ENCODE data around the gene NFKB1.

Gene NFKB1

DNA sequence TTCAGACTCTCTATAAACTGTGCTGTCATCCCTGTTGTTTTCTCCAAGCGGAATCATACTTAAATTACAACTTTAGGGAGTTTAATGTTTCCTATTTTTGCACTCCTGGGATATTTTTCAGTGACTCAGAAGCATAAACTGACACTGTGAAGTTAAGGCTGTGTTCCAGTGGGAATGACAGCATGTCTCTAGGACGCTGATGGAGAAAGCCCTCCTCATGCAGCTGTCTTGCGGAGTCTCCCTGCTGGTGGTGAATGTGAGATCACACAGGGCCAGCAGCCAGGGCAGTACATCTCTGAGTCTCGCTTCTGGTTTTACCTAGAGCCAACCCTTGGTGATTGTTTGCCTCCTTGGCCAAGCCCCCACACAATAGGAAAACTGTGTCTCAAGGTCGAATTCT lies 53.3 kb downstream of the NFKB1 start:
- no CpG with 5 or more reads among the region's 5 CpGs for WGBS (ENCODE audit: extremely low coverage, insufficient coverage, insufficient read length)
- Histone ChIP-seq H3K4me1 (ENCODE audit: control insufficient read depth in 1 of 2, insufficient read depth in 2 of 2, low read length in 2 of 2) (peaks cover 0 to 4% of the 10 kb centered on the region in 2 experiments), H3K27me3 (ENCODE audit: insufficient read depth, low read length) (no peaks in the 10 kb centered on the region), H2BK120ac (ENCODE audit: insufficient read depth, low read length, poor library complexity) (no peak overlapping the region), H3K23ac (ENCODE audit: low read length) (no peak overlapping the region), H4K8ac (ENCODE audit: low read depth, low read length) (no peak overlapping the region), H3K14ac (ENCODE audit: low read length) (no peak overlapping the region), H2BK5ac (ENCODE audit: low read depth, low read length, poor library complexity) (no peak overlapping the region), H2AFZ (ENCODE audit: insufficient read depth, low read length, poor library complexity) (no peak overlapping the region), H3K9ac (ENCODE audit: low read length) (no peak overlapping the region), H3K4me2 (ENCODE audit: low read length) (no peak overlapping the region), H2AK5ac (ENCODE audit: low read length) (no peak overlapping the region), H3K4ac (ENCODE audit: low read depth, low read length) (no peak overlapping the region), H4K12ac (ENCODE audit: low read depth, low read length) (no peak overlapping the region), H4K91ac (ENCODE audit: low read depth, low read length) (no peak overlapping the region), H3K79me1 (ENCODE audit: low read length) (no peaks in the 10 kb centered on the region), H3K79me2 (ENCODE audit: control insufficient read depth, insufficient read depth, low read length, poor library complexity) (no peaks in the 10 kb centered on the region), H3K9me3 (ENCODE audit: insufficient read depth, low read depth, low read length) (no peaks in the 10 kb centered on the region), H2BK12ac (ENCODE audit: low read length) (no peak overlapping the region), H3K36me3 (ENCODE audit: control insufficient read depth in 1 of 2, insufficient read depth in 2 of 2, low read length in 2 of 2) (peaks cover 0 to 1% of the 10 kb centered on the region in 2 experiments), H3K18ac (ENCODE audit: low read length) (no peak overlapping the region), H3K4me3 (ENCODE audit: low read depth, low read length) (no peak overlapping the region), H3K27ac (ENCODE audit: low read depth, low read length) (no peak overlapping the region)
- DNase-seq: peak; percentile 65 to 78

DNA sequence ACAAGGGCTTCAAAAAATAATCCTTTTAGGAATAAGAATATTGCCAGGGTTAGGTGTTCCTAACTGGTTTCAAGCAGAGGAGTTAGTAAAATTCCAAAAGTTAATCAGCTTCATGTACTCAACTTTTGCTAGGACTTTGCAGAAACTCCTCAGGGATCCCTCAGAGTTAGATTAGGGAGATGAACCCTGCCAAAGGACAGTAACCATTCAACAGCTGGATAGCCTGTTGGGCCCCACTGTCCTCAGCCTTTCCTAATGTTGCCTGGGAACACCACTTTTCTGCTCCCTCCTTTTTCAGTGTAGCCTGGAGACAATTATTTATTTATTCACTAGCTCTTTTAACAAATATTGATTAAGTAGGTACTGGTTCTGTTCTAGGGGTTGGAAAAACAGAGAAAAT lies 53.8 kb downstream of the NFKB1 start:
- H3K14ac ChIP-seq (ENCODE audit: low read length): no peak overlapping the region
- no peak overlapping the region for H3K27ac ChIP-seq (ENCODE audit: low read depth, low read length)
- H3K23ac ChIP-seq (ENCODE audit: low read length): no peak overlapping the region
- H2BK120ac ChIP-seq (ENCODE audit: insufficient read depth, low read length, poor library complexity): no peak overlapping the region
- H3K79me1 ChIP-seq (ENCODE audit: low read length): no peaks in the 10 kb centered on the region
- no peaks in the 10 kb centered on the region for H3K36me3 ChIP-seq (ENCODE audit: control insufficient read depth in 1 of 2, insufficient read depth in 2 of 2, low read length in 2 of 2)
- DNase-seq: no peak
- H2AK5ac ChIP-seq (ENCODE audit: low read length): no peak overlapping the region
- H4K91ac ChIP-seq (ENCODE audit: low read depth, low read length): no peak overlapping the region
- H3K9me3 ChIP-seq (ENCODE audit: insufficient read depth, low read depth, low read length): no peaks in the 10 kb centered on the region
- H3K4me2 ChIP-seq (ENCODE audit: low read length): no peak overlapping the region
- H4K12ac ChIP-seq (ENCODE audit: low read depth, low read length): no peak overlapping the region
- H2AFZ ChIP-seq (ENCODE audit: insufficient read depth, low read length, poor library complexity): no peak overlapping the region
- no peak overlapping the region for H2BK5ac ChIP-seq (ENCODE audit: low read depth, low read length, poor library complexity)
- H2BK12ac ChIP-seq (ENCODE audit: low read length): no peak overlapping the region
- no peak overlapping the region for H3K18ac ChIP-seq (ENCODE audit: low read length)
- H3K4me1 ChIP-seq (ENCODE audit: control insufficient read depth in 1 of 2, insufficient read depth in 2 of 2, low read length in 2 of 2): peaks cover 0 to 4% of the 10 kb centered on the region in 2 experiments
- no peak overlapping the region for H3K9ac ChIP-seq (ENCODE audit: low read length)
- no peaks in the 10 kb centered on the region for H3K79me2 ChIP-seq (ENCODE audit: control insufficient read depth, insufficient read depth, low read length, poor library complexity)
- no peak overlapping the region for H4K8ac ChIP-seq (ENCODE audit: low read depth, low read length)
- H3K4ac ChIP-seq (ENCODE audit: low read depth, low read length): no peak overlapping the region
- H3K27me3 ChIP-seq (ENCODE audit: insufficient read depth, low read length): no peaks in the 10 kb centered on the region
- H3K4me3 ChIP-seq (ENCODE audit: low read depth, low read length): no peak overlapping the region

DNA sequence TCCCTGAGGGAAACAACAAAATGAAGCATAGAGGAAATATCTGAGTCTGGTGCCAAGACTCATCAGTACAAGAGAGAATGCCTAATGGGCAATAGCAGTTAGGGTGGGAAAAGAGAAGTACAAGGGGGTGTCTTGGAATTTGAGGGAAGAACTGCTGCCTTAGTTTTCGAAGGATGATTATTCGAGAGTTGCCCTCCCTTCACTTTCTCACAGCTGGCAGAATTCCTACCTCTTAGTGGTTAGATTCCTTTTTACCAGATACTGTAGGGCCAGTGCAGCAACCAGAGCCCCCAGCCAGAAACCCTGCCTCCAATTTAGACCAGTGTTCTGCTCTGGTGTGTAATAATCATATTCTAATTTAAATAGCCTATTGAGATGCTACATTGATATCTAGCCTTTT lies 56.5 kb downstream of the NFKB1 start:
- Histone ChIP-seq H4K12ac (ENCODE audit: low read depth, low read length) (no peak overlapping the region), H3K14ac (ENCODE audit: low read length) (no peak overlapping the region), H3K27ac (ENCODE audit: low read depth, low read length) (no peak overlapping the region), H2BK120ac (ENCODE audit: insufficient read depth, low read length, poor library complexity) (no peak overlapping the region), H3K79me2 (ENCODE audit: control insufficient read depth, insufficient read depth, low read length, poor library complexity) (no peaks in the 10 kb centered on the region), H3K27me3 (ENCODE audit: insufficient read depth, low read length) (no peaks in the 10 kb centered on the region), H3K23ac (ENCODE audit: low read length) (no peak overlapping the region), H2AK5ac (ENCODE audit: low read length) (no peak overlapping the region), H3K4me2 (ENCODE audit: low read length) (no peak overlapping the region), H4K8ac (ENCODE audit: low read depth, low read length) (no peak overlapping the region), H2BK12ac (ENCODE audit: low read length) (no peak overlapping the region), H3K18ac (ENCODE audit: low read length) (no peak overlapping the region), H3K4me3 (ENCODE audit: low read depth, low read length) (no peak overlapping the region), H2AFZ (ENCODE audit: insufficient read depth, low read length, poor library complexity) (no peak overlapping the region), H3K4me1 (ENCODE audit: control insufficient read depth in 1 of 2, insufficient read depth in 2 of 2, low read length in 2 of 2) (no peaks in the 10 kb centered on the region), H3K4ac (ENCODE audit: low read depth, low read length) (no peak overlapping the region), H3K79me1 (ENCODE audit: low read length) (no peaks in the 10 kb centered on the region), H4K91ac (ENCODE audit: low read depth, low read length) (no peak overlapping the region), H3K9me3 (ENCODE audit: insufficient read depth, low read depth, low read length) (no peaks in the 10 kb centered on the region), H3K9ac (ENCODE audit: low read length) (no peak overlapping the region), H2BK5ac (ENCODE audit: low read depth, low read length, poor library complexity) (no peak overlapping the region), H3K36me3 (ENCODE audit: control insufficient read depth in 1 of 2, insufficient read depth in 2 of 2, low read length in 2 of 2) (peaks cover 0 to 1% of the 10 kb centered on the region in 2 experiments)
- no CpG with 5 or more reads among the region's 2 CpGs for WGBS (ENCODE audit: extremely low coverage, insufficient coverage, insufficient read length)
- DNase-seq: no peak

DNA sequence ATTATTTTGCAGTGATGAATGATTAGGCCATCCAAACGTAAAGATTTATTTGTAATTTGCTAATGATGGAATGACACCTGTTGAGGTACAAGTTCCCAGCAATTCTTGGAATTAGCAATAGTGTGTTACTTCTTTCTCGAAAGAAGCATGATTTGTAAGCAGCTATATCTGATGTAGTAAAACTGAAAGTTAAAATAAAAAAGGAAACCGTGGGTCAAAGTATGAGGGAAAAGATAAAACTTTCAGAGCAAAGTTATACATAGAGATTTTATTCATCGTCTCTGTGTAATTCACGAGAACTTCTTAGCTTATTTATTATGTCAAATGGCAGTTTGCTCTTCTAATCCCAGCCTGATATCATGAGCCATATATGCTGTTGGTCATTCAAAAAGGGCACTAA lies 59.0 kb downstream of the NFKB1 start:
- no peak overlapping the region for H2AK5ac ChIP-seq (ENCODE audit: low read length)
- H3K18ac ChIP-seq (ENCODE audit: low read length): no peak overlapping the region
- H3K27me3 ChIP-seq (ENCODE audit: insufficient read depth, low read length): no peaks in the 10 kb centered on the region
- DNase-seq: no peak
- H2AFZ ChIP-seq (ENCODE audit: insufficient read depth, low read length, poor library complexity): no peak overlapping the region
- WGBS (ENCODE audit: extremely low coverage, insufficient coverage, insufficient read length): no CpG with 5 or more reads among the region's 5 CpGs
- H3K36me3 ChIP-seq (ENCODE audit: control insufficient read depth in 1 of 2, insufficient read depth in 2 of 2, low read length in 2 of 2): peaks cover 0 to 1% of the 10 kb centered on the region in 2 experiments
- H2BK120ac ChIP-seq (ENCODE audit: insufficient read depth, low read length, poor library complexity): no peak overlapping the region
- no peak overlapping the region for H2BK12ac ChIP-seq (ENCODE audit: low read length)
- H4K12ac ChIP-seq (ENCODE audit: low read depth, low read length): no peak overlapping the region
- no peaks in the 10 kb centered on the region for H3K79me2 ChIP-seq (ENCODE audit: control insufficient read depth, insufficient read depth, low read length, poor library complexity)
- H4K91ac ChIP-seq (ENCODE audit: low read depth, low read length): no peak overlapping the region
- no peak overlapping the region for H3K9ac ChIP-seq (ENCODE audit: low read length)
- no peak overlapping the region for H4K8ac ChIP-seq (ENCODE audit: low read depth, low read length)
- peaks cover 0 to 1% of the 10 kb centered on the region in 2 experiments for H3K4me1 ChIP-seq (ENCODE audit: control insufficient read depth in 1 of 2, insufficient read depth in 2 of 2, low read length in 2 of 2)
- no peaks in the 10 kb centered on the region for H3K9me3 ChIP-seq (ENCODE audit: insufficient read depth, low read depth, low read length)
- no peak overlapping the region for H3K23ac ChIP-seq (ENCODE audit: low read length)
- no peak overlapping the region for H3K4me3 ChIP-seq (ENCODE audit: low read depth, low read length)
- no peak overlapping the region for H3K4ac ChIP-seq (ENCODE audit: low read depth, low read length)
- no peak overlapping the region for H3K4me2 ChIP-seq (ENCODE audit: low read length)
- no peak overlapping the region for H2BK5ac ChIP-seq (ENCODE audit: low read depth, low read length, poor library complexity)
- H3K14ac ChIP-seq (ENCODE audit: low read length): no peak overlapping the region
- H3K79me1 ChIP-seq (ENCODE audit: low read length): no peaks in the 10 kb centered on the region
- no peak overlapping the region for H3K27ac ChIP-seq (ENCODE audit: low read depth, low read length)
